ENCODE results near the gene VSIR.

Gene VSIR

DNA sequence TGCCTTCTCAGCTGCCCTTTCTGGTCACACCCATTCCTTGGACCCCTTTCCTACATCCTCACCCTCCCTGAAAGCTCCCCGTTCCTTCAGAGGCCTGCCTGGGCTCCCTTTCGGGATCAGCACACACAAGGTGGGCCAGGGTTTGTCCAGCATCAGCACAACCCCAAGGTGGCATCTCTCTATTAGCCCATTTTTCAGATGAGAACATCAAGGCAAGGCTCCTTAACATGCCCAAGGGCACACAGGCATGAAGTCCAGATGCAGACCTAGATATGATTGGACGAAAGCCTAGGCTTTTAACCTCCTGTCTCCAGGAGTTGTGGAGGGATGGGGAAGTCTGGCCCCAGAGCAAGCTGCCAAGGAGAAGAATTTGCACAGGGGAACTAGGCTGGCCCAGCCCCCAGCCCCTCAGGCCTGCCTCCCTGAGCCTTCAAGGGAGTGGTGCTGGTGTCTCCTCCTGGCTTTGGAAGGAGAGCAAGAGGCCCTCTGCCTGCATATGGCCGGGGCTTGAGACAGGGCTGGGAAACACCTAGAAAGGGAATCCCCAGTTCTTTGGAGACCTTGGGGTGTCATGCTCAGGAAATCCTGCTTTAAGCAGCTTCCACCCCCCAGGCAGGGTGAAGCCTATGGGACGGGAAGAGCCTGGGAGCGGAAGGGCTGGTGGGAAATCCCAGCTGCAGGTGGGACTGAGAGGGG, 9.0 kb upstream of the VSIR start:
- DNase-seq: no peak

DNA sequence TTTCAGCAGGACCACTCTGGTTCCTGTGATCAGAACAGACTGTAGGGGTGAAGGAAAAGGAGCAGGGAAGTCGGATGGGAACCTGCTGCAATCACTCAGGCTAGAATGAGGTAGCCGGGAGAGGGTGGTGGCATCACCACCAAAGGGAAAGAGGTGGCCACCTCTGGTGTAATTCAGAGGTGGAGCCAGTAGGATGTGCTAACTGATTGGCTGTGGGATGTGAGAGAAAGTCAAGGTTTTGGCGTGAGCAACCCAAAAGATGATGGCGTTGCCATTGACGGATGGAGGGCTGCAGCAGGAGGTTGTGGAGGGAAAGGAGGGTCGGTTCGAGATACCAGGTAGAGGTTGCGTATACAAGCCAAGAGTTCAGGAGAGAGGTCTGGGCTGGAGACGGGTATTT, 7.4 kb upstream of the VSIR start:
- no peak for DNase-seq

DNA sequence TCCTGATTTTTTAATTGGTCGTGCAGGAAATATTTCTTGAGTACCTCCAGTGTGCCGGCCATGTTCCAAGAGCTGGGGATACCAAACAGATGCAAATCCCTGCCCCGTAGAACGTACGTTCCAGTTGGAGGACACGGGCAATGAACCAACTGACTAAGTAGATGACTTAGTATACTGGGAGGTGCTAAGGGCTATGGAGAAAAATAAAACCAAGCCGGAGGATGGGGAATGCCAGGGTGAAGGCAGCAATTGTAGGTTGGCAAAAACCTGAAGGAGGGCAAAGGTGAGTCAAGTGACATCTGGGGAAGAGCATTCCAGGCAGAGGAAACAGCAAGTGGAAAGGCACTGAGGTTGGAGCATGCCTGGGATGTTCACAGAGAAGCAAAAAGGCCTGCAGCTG, 6.8 kb upstream of the VSIR start:
- DNase-seq: no peak

DNA sequence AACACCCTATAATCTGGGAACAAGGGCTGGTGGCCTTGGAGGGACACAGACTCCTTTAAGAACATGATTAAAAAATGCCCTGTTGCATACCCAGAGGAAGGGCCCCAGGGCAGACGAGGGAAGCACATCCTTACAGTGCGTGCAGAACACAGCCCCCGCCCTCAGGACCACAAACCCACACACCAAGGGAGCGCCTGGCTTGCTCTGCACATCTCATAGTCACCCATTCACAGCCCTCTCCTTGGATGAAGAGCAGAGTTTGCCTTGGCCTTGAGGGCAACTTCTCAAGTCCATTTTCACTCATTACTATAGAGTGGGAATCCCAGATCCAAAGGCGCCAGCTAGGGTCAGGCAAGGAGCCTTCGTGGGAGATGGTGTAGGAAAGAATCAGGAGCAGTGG, 6.3 kb upstream of the VSIR start:
- DNase-seq: no peak

DNA sequence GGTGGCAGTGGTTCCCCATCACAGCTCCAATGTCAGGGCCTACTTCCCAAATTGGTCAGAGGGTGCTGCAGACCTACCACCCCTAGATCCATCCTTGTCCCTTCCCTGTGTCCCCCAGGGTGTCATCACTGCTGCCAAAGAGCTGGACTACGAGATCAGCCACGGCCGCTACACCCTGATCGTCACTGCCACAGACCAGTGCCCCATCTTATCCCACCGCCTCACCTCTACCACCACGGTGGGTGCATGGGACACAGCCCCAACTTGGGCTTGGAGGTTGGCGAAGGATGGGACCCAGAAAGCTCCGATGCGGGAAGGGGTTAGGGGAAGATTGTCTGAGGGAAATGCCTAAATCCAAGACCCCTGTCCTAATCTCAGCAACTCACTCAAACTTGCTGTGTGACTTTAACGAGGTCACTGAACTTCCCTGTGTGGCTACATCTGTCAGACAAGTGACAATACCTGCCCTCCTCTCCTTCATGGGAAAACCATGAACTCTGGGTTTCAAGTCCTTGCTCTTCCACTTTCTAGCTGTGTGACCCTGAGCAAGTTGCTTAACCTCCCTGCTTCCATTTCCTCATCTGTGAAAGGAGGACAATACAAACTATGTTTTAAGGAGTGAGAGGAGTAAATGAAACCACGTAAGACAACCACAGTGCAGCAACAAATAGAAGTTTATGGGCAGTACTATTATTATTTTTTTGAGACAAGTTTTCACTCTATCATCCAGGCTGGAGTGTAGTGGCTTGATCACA, 4.9 kb upstream of the VSIR start:
- no peak for DNase-seq

DNA sequence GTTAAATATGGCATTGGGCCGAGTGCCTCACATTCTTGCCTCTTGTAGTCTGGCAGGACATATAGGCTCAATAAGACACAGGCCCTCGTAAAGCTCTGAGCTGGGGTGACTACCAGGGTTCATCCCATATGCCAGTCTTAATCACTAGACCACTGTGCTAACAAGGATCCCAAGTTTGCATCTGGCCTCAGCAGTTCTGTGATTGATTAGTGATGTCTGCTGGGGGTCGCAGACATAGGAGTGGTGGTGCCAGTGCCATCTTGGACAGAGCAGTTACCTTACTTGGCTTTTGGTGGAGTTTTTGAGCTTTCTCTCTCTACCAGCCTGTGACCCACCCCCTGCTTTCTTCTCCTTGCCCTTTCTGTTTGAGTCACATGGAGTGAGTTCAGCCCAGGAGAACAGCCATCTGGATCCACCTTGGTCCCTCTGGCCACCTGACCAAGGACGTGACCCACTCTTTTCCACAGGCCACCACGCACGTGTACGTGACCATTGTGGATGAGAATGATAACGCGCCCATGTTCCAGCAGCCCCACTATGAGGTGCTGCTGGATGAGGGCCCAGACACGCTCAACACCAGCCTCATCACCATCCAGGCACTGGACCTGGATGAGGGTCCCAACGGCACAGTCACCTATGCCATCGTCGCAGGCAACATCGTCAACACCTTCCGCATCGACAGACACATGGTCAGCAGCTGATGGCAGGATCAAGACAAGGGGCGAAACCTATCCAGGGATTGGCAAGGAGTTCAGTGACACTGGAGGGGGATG, 4.1 kb upstream of the VSIR start:
- DNase-seq: no peak

DNA sequence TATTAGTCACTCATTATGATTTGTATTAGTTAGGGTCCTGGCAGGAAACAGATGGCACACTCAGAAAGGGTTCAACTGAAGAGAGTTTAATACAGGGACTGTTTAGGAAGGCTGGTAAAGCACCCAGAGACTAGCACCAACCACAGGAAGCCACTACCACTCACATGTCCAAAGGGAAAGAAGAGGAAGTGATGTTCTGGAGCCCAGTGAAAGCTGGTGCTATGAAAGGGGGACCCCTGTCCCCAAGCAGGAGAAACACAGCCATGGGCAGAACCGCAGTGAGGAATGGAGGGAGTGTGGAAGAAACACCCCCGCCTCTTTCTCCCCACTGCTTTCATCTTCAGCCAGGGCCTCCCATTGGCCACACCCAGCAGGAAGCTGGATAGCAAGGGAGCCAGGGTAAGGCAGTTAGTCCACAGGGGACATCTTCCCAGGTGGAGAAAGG, 3.2 kb upstream of the VSIR start:
- DNase-seq: no peak

DNA sequence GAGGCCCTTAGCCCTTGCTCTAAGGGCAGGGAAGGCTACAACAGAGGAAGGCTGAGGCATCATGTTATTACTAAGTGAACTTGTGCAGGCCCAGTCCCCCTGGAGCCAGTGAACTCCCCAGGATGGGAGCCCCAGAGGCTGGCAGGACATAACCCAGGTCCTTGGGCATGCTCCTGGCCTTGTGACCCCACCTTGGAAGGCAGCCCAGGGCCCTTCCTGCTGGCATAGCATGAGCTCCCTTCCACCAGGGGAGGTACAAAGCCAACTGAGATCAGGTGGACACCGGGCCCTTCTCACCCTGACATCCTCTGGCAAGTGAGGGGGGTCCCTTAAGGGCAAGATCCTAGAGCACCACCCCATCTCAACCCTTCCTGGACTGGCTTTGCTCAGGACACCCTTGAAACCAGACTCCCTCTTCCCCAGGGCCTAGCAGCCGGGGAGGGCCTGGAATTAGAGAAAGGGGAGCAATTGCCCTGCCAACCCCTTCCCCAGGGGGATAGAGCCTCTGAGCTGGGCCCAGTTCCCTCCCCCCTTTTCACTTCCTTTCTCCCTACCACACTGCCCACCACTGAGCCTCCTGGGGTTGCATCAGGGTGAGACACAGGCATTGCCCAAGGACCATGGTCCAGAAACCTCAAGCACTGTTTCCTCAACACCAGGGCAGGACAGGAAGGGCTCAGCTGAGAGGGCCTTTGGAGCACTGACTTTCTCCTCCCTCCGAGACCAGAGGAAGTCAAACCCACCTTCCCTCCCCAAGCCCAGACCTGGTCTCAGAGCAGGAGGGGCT, 1.8 kb upstream of the VSIR start:
- no peak for DNase-seq

DNA sequence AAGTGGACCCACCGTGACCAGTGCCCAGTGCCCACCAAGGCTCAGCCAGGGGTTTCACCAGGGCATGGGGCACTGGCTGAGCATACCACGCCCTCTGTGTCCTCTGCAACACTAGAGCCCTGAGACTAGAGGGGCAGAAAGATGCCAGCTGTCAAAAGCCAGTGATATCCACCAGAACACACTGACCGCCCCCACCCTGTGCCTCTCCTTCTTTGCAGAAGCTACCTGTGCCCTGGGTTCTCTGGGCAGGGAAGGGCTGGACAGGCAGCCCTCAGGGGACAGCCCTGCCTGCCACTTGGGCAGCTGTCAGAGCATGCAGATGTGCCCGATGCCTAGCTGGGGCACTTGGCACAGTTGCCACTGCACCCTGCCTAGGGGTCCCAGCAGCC, 494 bp downstream of the VSIR start:
- no peak for DNase-seq

DNA sequence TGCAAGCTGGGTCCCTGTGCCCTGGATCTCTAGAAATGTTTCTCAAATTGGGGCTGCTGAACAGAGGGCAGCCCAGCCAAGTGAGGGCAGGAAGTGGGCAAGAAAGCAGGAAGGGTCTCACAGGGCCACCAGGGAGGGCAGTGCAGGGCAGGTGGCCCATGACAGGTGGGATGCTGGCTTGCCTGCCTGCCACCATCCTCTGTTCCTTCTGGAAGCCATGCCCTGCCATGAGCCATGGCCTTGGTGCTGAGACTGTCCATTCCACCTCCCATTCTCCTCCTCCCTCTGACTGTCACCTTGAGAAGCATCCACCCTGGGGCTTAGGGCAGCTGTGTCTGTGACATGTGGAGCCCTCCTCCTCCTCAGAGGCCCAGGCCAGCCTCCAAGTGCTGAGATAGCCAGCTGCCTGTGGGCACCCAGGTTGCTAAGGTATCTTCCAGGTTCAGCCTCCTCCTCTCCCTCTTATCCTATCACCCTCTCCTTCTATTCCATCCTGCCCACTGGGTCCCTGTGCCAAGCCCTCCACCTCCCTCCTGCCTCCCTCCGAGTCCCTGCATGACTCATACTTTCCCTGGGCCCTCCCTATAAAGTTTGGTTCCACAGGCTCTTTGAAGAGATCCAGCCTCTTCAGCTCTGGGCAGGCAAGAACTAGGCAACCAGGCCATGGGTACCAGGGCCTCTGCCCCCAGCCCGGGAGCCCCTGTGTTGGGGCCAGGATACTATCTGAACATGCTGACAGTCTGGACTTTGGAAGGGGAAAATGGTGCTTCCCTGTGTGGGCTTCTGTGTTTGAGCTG, 1.3 kb downstream of the VSIR start:
- DNase-seq: peak; percentile 55

DNA sequence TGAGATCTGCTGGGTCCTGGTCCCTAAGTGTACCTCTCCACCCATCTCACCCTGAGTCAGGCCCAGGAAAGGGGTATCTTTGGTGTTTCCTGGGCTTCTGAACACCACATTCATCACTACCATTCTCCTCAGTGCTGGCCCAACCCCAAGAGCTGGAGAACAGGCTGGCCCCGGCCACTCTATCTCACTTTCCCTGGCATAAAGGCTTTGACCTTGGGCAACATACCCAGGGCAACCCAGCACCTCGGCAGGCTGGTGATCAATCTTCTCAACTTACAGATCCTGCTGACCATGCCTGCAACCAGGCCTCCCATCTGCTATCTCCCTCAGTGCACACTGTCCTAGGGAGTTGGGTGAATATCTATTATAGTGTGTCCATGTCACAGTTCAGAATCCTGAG, 2.1 kb downstream of the VSIR start:
- DNase-seq: no peak

DNA sequence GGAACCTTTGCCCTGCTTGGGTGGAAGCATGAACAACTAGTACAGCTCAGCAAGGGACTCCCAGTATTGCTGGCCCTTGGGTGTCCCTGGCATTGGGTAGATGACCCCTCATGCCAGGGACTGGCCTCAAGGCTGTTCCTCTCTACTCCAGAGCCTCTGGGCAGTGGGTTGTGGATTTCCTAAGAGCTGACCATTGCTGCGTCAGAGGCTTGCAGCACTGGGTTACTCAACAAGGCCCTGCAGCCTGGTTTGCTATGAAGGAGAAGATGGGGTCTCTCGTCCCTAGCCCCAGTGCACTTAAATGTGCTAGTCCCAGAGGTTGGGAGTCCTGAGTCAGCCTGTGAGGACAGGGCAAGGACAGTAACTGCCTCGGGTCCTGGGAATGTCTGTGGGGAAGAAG, 2.5 kb downstream of the VSIR start:
- DNase-seq: no peak

DNA sequence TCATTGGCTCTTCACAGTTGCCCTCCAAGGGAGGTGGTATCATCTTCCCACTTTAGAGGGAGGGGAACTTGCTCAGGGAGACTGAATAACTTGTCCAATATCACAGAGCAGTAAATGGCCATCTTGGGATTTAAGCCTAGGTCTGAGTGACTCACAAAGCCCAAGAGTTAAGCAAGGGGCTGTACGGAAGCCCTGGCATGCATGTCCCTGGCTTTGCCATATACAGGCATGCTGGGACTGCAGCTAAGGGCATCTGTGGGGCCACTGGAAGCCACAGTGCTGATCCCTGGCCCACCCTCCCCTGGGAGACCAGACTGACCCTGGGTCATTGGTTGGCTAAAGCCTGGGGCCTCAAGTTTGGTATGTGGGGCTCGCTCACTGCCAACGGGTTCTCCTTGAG, 3.1 kb downstream of the VSIR start:
- no peak for DNase-seq

DNA sequence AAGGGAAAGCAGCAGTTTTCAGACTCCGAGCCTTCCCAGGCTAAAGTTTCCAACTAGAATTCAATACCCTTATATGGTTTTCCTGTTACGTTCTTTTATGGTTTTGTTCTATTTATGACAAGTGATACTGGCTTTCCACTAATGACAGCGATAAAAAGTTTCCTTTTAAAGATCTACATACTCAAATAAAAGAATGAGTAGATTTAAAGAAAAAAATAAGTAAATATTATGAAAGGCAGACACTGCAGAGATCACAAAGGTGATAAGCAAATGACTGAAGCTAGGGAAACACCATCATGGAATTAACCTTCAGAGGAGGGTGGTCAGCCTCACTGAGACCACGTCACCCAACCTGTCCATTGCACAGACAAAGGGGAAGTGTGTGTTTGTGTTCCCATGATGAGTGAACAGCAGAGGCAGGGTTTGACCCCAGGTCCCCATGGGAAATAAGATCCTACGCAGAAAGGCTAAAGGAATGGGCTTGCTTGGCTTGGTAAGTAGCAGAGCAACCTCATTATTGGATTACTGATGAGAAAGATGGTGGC, 4.0 kb downstream of the VSIR start:
- DNase-seq: no peak

DNA sequence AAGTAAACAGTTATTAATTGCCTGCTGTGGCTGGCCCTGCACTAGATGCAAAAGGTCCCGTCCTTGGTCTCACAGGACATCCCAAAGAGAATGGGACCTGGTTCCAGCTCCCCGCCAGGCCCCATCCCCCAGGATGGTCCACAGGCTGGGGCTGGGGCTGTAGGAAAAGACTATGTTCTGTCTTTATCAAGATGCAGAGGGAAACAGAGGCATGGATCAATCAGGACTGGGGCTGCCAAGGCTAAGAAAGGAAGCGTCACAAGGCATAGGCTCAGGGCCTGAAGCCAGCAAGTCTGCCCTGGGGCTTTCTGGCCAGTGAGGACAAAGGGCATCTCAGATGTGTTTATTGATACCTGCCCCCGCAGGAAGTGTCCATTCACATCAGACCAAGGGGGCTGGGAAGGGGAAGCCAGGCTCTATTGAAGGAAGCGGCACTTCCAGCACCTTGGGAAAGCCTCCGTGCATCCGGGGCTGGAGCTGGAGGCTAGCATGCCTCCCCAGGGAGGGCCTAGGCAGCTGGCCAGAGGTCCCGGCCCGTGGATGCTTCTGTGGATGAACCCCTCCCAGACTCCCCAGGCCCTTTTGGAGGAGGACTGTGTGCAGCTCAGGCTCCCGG, 5.8 kb downstream of the VSIR start:
- DNase-seq: no peak

DNA sequence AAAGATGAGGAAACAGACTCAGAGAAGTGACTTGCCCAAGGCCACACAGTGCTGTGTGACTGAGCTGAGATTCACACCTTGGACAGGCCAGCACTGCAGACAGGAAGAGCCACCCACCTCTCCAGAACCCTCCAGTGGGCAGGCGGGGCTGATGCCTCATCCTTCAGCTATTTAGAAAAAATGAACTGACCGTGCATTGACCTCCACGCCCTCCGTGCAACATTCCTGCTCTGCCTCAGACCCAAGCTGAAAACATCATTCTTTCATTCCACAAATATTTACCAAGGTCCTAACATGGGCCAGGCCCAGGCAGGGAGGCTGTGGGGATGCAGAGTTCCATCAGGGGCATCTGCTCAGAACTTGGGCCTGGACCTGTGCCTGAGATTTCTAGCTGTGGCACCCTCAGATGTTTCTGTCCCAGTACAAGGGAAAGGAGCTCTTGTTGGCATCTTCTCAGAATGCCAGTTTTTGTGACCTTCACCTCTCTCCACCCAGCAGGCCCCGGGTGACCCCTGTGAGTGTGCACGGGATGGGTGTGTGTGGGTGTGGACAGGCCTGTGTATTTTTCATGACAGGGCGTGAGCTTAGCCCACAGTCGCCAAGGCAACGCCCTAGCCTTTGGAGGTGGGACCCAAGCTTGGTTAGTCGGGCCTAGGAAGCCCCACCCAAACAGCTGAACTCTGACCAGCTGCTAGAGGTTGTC, 6.5 kb downstream of the VSIR start:
- peak; percentile 93 for DNase-seq

DNA sequence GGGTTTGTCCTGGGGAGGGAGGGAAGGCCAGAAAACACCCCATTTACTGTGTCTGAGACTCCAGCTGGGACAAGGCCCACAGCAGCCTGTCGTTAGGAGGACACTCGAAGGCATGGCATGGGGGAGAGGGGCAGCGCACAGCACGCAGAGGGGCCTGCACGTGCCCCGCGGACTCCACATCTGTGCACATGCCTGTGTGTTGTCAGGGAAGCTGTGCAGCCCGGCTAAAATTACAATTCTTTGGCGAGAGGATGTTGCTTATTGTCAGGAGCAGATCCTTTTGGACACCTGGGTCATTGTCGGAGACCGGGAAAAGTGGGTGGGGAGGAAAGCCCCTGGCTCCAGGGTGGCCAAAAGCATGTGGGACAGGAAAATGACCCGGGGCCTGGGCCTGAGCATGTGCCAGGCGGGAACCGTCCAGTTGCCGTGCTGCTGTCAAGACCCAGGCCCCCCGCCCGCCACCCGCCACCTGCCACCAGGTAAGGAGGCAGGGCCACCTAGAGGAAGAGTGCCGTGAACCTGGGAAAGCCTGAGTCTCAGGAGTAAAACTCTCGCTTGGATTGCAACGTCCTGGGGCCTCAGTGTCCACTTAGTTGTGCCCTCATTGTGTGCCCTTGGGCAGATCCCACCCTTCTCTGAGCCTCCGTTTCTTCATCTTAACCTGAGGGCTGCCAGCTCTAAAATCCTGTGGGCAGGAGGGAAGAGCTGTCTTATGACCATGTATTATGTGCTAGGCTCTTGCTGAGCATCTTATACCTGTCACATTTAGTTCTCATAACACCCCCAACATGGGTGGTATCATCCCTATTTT, 7.2 kb downstream of the VSIR start:
- DNase-seq: no peak

DNA sequence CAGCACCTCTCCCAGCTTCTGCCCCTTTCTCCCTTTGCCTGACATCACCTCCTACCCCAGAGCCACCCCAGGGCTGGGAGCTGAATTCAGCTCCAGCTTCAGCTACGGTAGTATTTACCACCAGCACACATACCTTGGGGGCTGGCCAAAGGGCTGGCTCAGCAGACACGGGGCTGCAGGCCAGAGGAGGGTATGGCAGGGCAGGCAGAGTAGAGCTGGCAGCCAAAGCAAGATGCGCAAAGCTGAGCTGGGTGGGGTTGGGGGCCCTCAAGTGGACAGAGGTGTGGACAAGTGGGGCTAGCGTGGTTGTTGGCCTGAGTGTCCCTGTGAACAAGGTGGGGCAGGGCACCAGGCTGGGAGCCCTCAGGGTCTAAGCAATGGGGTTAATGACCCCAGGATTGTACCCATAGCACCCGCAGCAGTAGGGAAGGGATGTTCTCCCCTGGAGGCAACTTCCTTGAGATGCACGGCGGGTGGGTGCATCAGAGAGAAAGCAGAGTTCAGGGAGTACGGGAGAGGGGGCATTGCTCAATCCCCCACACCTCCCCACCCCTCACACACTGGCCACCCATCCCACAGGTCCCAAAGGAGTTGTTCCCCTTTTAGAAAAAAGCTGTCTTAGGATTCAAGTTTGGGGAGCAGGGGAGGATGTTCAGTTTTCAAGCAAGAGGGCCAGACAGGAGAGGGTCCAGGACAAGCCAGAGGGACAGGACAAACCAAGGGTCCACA, 8.0 kb downstream of the VSIR start:
- DNase-seq: peak; percentile 34

Data from fibroblast of skin of abdomen (primary cell).